MM.1S (cell line): ENCODE data around the gene FAN1.

Experiments used
- CTCF ChIP-seq: fragments of 300-600 bp; sonication (generic); IDR thresholded peaks from 2 replicates; pipeline ENCODE4 v1.5.1; 2016; ENCODE audit warnings: antibody characterized with exemption, low read length, mixed read lengths
- EZH2 ChIP-seq: fragments of 300-600 bp; sonication (generic); optimal IDR thresholded peaks from 2 replicates; pipeline ENCODE3; 2017; ENCODE audit warnings: low read depth, mild to moderate bottlenecking, antibody characterized with exemption, low read length, mixed read lengths
- EZH2phosphoT487 ChIP-seq: fragments of 300-600 bp; sonication (generic); IDR thresholded peaks from 2 replicates; pipeline ENCODE4 v1.6.1; 2018; ENCODE audit warnings: antibody characterized with exemption, low read length

GRCh38 chr15:30903497-30904187, at the start of gene FAN1:
- TF ChIP-seq CTCF (peak; percentile 10; the same call in 1 of the 2 replicates), EZH2 (no peak), EZH2phosphoT487 (no peak)
